ENCODE measurements around the gene PC.

The PC gene

GRCh38 chr11:66938582-66939135 is 19.5 kb downstream of the PC start:
- Histone ChIP-seq H3K4me3 (ENCODE audit: severe bottlenecking) (no peak overlapping the region), H3K36me3 (ENCODE audit: low read depth) (no peaks in the 10 kb centered on the region), H3K4me1 (ENCODE audit: insufficient read depth, poor library complexity, severe bottlenecking) (peaks cover 8% of the 10 kb centered on the region), H3K27ac (ENCODE audit: poor library complexity, severe bottlenecking) (no peak overlapping the region), H3K27me3 (ENCODE audit: insufficient read depth, poor library complexity, severe bottlenecking) (no peaks in the 10 kb centered on the region), H3K9me3 (ENCODE audit: severe bottlenecking) (no peaks in the 10 kb centered on the region)
- ATAC-seq (ENCODE audit: low read depth) (no peak), DNase-seq (ENCODE audit: low spot score) (no peak)
- TF ChIP-seq, protein P1, sequence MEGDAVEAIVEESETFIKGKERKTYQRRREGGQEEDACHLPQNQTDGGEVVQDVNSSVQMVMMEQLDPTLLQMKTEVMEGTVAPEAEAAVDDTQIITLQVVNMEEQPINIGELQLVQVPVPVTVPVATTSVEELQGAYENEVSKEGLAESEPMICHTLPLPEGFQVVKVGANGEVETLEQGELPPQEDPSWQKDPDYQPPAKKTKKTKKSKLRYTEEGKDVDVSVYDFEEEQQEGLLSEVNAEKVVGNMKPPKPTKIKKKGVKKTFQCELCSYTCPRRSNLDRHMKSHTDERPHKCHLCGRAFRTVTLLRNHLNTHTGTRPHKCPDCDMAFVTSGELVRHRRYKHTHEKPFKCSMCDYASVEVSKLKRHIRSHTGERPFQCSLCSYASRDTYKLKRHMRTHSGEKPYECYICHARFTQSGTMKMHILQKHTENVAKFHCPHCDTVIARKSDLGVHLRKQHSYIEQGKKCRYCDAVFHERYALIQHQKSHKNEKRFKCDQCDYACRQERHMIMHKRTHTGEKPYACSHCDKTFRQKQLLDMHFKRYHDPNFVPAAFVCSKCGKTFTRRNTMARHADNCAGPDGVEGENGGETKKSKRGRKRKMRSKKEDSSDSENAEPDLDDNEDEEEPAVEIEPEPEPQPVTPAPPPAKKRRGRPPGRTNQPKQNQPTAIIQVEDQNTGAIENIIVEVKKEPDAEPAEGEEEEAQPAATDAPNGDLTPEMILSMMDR (IDR thresholded peaks at IDR 0.05; ENCODE audit: poor library complexity, severe bottlenecking) = no peak

GRCh38 chr11:66937193-66937733 is 20.9 kb downstream of the PC start:
- H3K27me3 ChIP-seq (ENCODE audit: insufficient read depth, poor library complexity, severe bottlenecking) = no peaks in the 10 kb centered on the region
- ATAC-seq (ENCODE audit: low read depth) (no peak), DNase-seq (ENCODE audit: low spot score) (no peak)
- no peak overlapping the region for H3K4me3 ChIP-seq (ENCODE audit: severe bottlenecking)
- TF ChIP-seq, protein P1 (IDR thresholded peaks at IDR 0.05; ENCODE audit: poor library complexity, severe bottlenecking) = no peak
- no peaks in the 10 kb centered on the region for H3K9me3 ChIP-seq (ENCODE audit: severe bottlenecking)
- peaks cover 8% of the 10 kb centered on the region for H3K4me1 ChIP-seq (ENCODE audit: insufficient read depth, poor library complexity, severe bottlenecking)
- H3K27ac ChIP-seq (ENCODE audit: poor library complexity, severe bottlenecking) = no peak overlapping the region
- H3K36me3 ChIP-seq (ENCODE audit: low read depth) = no peaks in the 10 kb centered on the region

- no peaks in the 10 kb centered on the region for H3K36me3 ChIP-seq (ENCODE audit: low read depth)
- DNase-seq (ENCODE audit: low spot score) (no peak), ATAC-seq (ENCODE audit: low read depth) (peak; percentile 45; the same call in 2 of the 3 replicates)
- TF ChIP-seq, protein P1 (IDR thresholded peaks at IDR 0.05; ENCODE audit: poor library complexity, severe bottlenecking) = no peak
- H3K9me3 ChIP-seq (ENCODE audit: severe bottlenecking) = no peaks in the 10 kb centered on the region
- no peaks in the 10 kb centered on the region for H3K27me3 ChIP-seq (ENCODE audit: insufficient read depth, poor library complexity, severe bottlenecking)
- H3K4me1 ChIP-seq (ENCODE audit: insufficient read depth, poor library complexity, severe bottlenecking) = peaks cover 8% of the 10 kb centered on the region
- H3K4me3 ChIP-seq (ENCODE audit: severe bottlenecking) = no peak overlapping the region
- no peak overlapping the region for H3K27ac ChIP-seq (ENCODE audit: poor library complexity, severe bottlenecking)
Observed at GRCh38 chr11:66936311-66936711, 21.9 kb downstream of the PC start.

GRCh38 chr11:66934950-66935779 is 23.0 kb downstream of the PC start:
- Histone ChIP-seq H3K27ac (ENCODE audit: poor library complexity, severe bottlenecking) (no peak overlapping the region), H3K9me3 (ENCODE audit: severe bottlenecking) (no peaks in the 10 kb centered on the region), H3K4me1 (ENCODE audit: insufficient read depth, poor library complexity, severe bottlenecking) (peaks cover 8% of the 10 kb centered on the region), H3K36me3 (ENCODE audit: low read depth) (no peaks in the 10 kb centered on the region), H3K27me3 (ENCODE audit: insufficient read depth, poor library complexity, severe bottlenecking) (no peaks in the 10 kb centered on the region), H3K4me3 (ENCODE audit: severe bottlenecking) (no peak overlapping the region)
- TF ChIP-seq, protein P1 (IDR thresholded peaks at IDR 0.05; ENCODE audit: poor library complexity, severe bottlenecking) = no peak
- ATAC-seq (ENCODE audit: low read depth) (no peak), DNase-seq (ENCODE audit: low spot score) (no peak)
